Transverse colon (tissue), 4 donors: ENCODE results near the gene AHR.

Source experiments
- CTCF ChIP-seq, 5 experiments: fragments of 200-600 bp in 3 of 5; fragments of 450-650 bp in 2 of 5; sonication (generic) in 3 of 5; IDR thresholded peaks; 1 replicate in 2 of 5; 2 replicates in 3 of 5; pipeline ENCODE4 v1.5.1; 2016 to 2017; ENCODE audit warnings: antibody characterized with exemption in 5 of 5, inconsistent platforms in 3 of 5, mild to moderate bottlenecking in 2 of 5, moderate library complexity in 1 of 5
- EP300 ChIP-seq: sonication (generic); formaldehyde crosslinking; IDR thresholded peaks from one replicate; pipeline ENCODE4 v1.6.1; 2017; ENCODE audit warnings: antibody characterized with exemption, low read depth
- POLR2A ChIP-seq: fragments of 450-650 bp; IDR thresholded peaks from one replicate; pipeline ENCODE4 v1.6.1; 2016; ENCODE audit warnings: antibody characterized with exemption, mild to moderate bottlenecking, moderate library complexity
- POLR2AphosphoS5 ChIP-seq, 3 donors: sonication (generic); formaldehyde crosslinking; IDR thresholded peaks; one replicate each; pipeline ENCODE4 v1.6.1; 2016; ENCODE audit warnings: antibody characterized with exemption in 3 of 3

- TF ChIP-seq CTCF (IDR thresholded peaks at IDR 0.05): no peak
- TF ChIP-seq EP300: no peak
- no peak for TF ChIP-seq POLR2AphosphoS5 (IDR thresholded peaks at IDR 0.05)
- no peak for TF ChIP-seq POLR2A
Observed at GRCh38 chr7:17305387-17306171, 7.1 kb downstream of the AHR start.
